OCI-LY7 (cell line): Measurements from ENCODE around the gene AEBP2. TPM values are rescaled to one million over a fixed set of nuclear protein-coding genes. Genes with fewer than 3 reads are reported as not detected.

ENCODE experiments used
- BruUV-seq: library from RNA; stranded (reverse); fragments of 400-500 nt; replicated peaks from 2 replicates; lab custom pipeline; 2021; lab: Mats Ljungman, UMichigan
- CTCF ChIA-PET: fragments of 300-600 bp; sonication (Branson Sonifier 250); formaldehyde crosslinking; loops from one replicate; lab custom pipeline; 2022; ENCODE audit warnings: antibody characterized with exemption; ENCODE audit not compliant: unreplicated experiment; lab: Charles Lee
- POLR2A ChIA-PET: fragments of 300-600 bp; sonication (Branson Sonifier 250); formaldehyde crosslinking; loops from one replicate; lab custom pipeline; 2022; ENCODE audit warnings: antibody characterized with exemption; lab: Charles Lee
- DNase-seq: peaks from one replicate; pipeline ENCODE4 v3.0.0-alpha.2; 2015; ENCODE audit warnings: low spot score
- H2AFZ ChIP-seq: fragments of 200-600 bp; sonication (generic), shearing (Covaris generic); 2 replicates; pipeline ENCODE4 v1.6.1; 2014; ENCODE audit warnings: mild to moderate bottlenecking, antibody characterized with exemption, low read length, moderate library complexity
- H3K27ac ChIP-seq: fragments of 200-600 bp; sonication (generic); 2 replicates; pipeline ENCODE4 v1.5.1; 2014; ENCODE audit warnings: mixed run types, low read depth, mild to moderate bottlenecking, moderate library complexity, low read length, inconsistent platforms; ENCODE audit not compliant: poor library complexity, severe bottlenecking
- H3K36me3 ChIP-seq: fragments of 200-600 bp; sonication (generic); 2 replicates; pipeline ENCODE4 v1.6.1; 2014; ENCODE audit warnings: mild to moderate bottlenecking, antibody characterized with exemption, low read length, moderate library complexity, mixed read lengths; ENCODE audit not compliant: insufficient read depth
- H3K4me1 ChIP-seq: fragments of 200-600 bp; sonication (generic); 2 replicates; pipeline ENCODE4 v1.5.1; 2014; ENCODE audit warnings: mild to moderate bottlenecking, low read length; ENCODE audit not compliant: insufficient read depth, poor library complexity, severe bottlenecking
- H3K4me2 ChIP-seq: fragments of 200-600 bp; sonication (generic); 2 replicates; pipeline ENCODE4 v1.6.1; 2014; ENCODE audit warnings: mild to moderate bottlenecking, low read length
- H3K4me3 ChIP-seq: fragments of 200-600 bp; sonication (generic); 2 replicates; pipeline ENCODE4 v1.5.1; 2014; ENCODE audit warnings: mild to moderate bottlenecking, low read depth, low read length; ENCODE audit not compliant: poor library complexity, severe bottlenecking
- H3K79me2 ChIP-seq: fragments of 200-600 bp; sonication (generic); 2 replicates; pipeline ENCODE4 v1.6.1; 2016; ENCODE audit warnings: low read depth, mild to moderate bottlenecking, low read length, moderate library complexity, mixed read lengths; ENCODE audit not compliant: insufficient read depth
- H3K9me2 ChIP-seq: fragments of 200-600 bp; sonication (generic); 2 replicates; pipeline ENCODE4 v1.6.1; 2016; ENCODE audit warnings: mild to moderate bottlenecking, low read length, mixed read lengths; ENCODE audit not compliant: insufficient read depth
- H3K9me3 ChIP-seq: fragments of 200-600 bp; sonication (generic); 2 replicates; pipeline ENCODE4 v1.6.1; 2014; ENCODE audit warnings: mild to moderate bottlenecking, mixed run types, low read length, mixed read lengths
- H4K20me1 ChIP-seq: fragments of 200-600 bp; sonication (generic); 2 replicates; pipeline ENCODE4 v1.6.1; 2014; ENCODE audit warnings: mild to moderate bottlenecking, antibody characterized with exemption, low read length, moderate library complexity, mixed read lengths; ENCODE audit not compliant: insufficient read depth
- EZH2phosphoT487 ChIP-seq: fragments of 200-600 bp; sonication (generic); IDR thresholded peaks from 2 replicates; pipeline ENCODE4 v1.6.1; 2018; ENCODE audit warnings: low read depth, borderline replicate concordance, mild to moderate bottlenecking, mixed run types, antibody characterized with exemption, low read length, moderate library complexity, mixed read lengths
- intact Hi-C: fragments of 100-400 bp; cut with micrococcal nuclease; formaldehyde crosslinking; loops from one replicate; pipeline ENCODE4 v1.10.0; 2022; ENCODE audit not compliant: unreplicated experiment
- total RNA-seq, 2 experiments: library from RNA; depleted of rRNA in 1 of 2; stranded (reverse); fragments of >200 nt in 1 of 2; shearing (Covaris generic) in 1 of 2; gene quantifications; 2 replicates each; pipeline ENCODE4 v1.2.3, GENCODE V29; 2014 to 2022
- TF ChIP-seq, protein P1 (sequence below): fragments of 200-600 bp; sonication (generic); conservative IDR thresholded peaks from 2 replicates; pipeline ENCODE4 v1.5.1; 2014; ENCODE audit warnings: mild to moderate bottlenecking, antibody characterized with exemption, low read length, moderate library complexity, mixed read lengths

Gene AEBP2
- total RNA-seq, 2 experiments from 2014 or later, result 21.5 to 59.7 TPM

DNA sequence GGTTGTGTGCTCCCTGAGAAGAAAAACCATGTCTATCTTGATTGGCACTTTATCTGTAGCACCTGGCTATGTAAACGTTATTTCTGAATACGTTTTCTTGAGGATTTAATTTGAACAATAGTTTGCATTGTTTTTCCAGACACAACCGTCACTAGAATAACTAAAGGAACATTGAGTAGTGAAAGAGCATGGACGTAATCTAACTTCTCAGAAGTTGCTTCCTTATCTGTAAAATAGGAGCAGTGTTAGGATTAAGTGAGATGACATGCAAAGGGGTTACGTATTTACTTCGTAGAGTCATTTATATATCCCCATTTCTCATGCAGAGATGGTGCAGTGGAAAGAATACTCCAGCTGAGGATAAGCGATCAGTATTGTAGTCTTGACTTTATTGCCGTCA lies 8.1 kb downstream of the AEBP2 start:
- Histone ChIP-seq H3K79me2 (peaks cover 100% of the 10 kb centered on the region), H4K20me1 (peaks cover 36% of the 10 kb centered on the region), H3K4me3 (no peak overlapping the region), H2AFZ (no peak overlapping the region), H3K36me3 (peaks cover 63% of the 10 kb centered on the region), H3K27ac (no peak overlapping the region), H3K4me1 (peaks cover 18% of the 10 kb centered on the region), H3K4me2 (no peak overlapping the region), H3K9me2 (no peaks in the 10 kb centered on the region), H3K9me3 (no peaks in the 10 kb centered on the region)
- ChIA-PET POLR2A (interaction anchor here (0.6 to 1.2 kb wide), 2 partner anchors 15 to 77 kb away, joined by 3 read pairs; no protein-coding TSS in a partner anchor), CTCF (no interaction called here)
- intact Hi-C loops, result no loop called here
- DNase-seq, result no peak
- BruUV-seq, result no TSS peak
- TF ChIP-seq, protein P1, sequence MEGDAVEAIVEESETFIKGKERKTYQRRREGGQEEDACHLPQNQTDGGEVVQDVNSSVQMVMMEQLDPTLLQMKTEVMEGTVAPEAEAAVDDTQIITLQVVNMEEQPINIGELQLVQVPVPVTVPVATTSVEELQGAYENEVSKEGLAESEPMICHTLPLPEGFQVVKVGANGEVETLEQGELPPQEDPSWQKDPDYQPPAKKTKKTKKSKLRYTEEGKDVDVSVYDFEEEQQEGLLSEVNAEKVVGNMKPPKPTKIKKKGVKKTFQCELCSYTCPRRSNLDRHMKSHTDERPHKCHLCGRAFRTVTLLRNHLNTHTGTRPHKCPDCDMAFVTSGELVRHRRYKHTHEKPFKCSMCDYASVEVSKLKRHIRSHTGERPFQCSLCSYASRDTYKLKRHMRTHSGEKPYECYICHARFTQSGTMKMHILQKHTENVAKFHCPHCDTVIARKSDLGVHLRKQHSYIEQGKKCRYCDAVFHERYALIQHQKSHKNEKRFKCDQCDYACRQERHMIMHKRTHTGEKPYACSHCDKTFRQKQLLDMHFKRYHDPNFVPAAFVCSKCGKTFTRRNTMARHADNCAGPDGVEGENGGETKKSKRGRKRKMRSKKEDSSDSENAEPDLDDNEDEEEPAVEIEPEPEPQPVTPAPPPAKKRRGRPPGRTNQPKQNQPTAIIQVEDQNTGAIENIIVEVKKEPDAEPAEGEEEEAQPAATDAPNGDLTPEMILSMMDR, result no peak
- no peak for TF ChIP-seq EZH2phosphoT487

DNA sequence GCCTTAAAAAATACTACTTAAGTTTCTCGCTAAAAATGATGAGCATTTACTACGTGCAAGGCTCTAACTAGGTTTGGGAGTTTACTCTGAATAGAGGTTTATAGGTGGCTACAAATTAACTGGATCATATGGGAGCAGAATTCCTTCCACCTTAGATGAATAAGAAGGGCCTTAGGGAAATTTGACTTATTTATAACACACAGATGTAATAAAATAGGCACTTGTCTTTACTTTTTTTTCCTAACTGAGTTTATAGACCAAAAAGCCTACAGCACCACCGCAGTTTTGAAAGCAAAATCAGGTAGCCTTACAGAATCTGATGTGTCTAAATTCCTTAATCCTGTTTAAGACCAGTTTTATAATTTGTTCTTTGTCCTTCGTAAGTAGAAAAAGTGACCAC lies 10.5 kb downstream of the AEBP2 start:
- H3K4me2 ChIP-seq, result no peak overlapping the region; the same call in 1 of the 2 replicates
- BruUV-seq, result no TSS peak
- H3K4me1 ChIP-seq, result peaks cover 10% of the 10 kb centered on the region
- H3K27ac ChIP-seq, result no peak overlapping the region
- H3K9me3 ChIP-seq, result no peaks in the 10 kb centered on the region
- ChIA-PET CTCF (no interaction called here), POLR2A (interaction anchor here (0.5 to 1.0 kb wide), 2 partner anchors 10 to 180 kb away, joined by 4 to 5 read pairs; no protein-coding TSS in a partner anchor)
- no peak for DNase-seq
- peaks cover 100% of the 10 kb centered on the region for H3K79me2 ChIP-seq
- intact Hi-C loops, result no loop called here
- no peaks in the 10 kb centered on the region for H3K9me2 ChIP-seq
- H2AFZ ChIP-seq, result no peak overlapping the region
- TF ChIP-seq EZH2phosphoT487, result no peak
- TF ChIP-seq, protein P1, result no peak
- peaks cover 55% of the 10 kb centered on the region for H3K36me3 ChIP-seq
- peaks cover 33% of the 10 kb centered on the region; the same call in 1 of the 2 replicates for H4K20me1 ChIP-seq
- no peak overlapping the region for H3K4me3 ChIP-seq

DNA sequence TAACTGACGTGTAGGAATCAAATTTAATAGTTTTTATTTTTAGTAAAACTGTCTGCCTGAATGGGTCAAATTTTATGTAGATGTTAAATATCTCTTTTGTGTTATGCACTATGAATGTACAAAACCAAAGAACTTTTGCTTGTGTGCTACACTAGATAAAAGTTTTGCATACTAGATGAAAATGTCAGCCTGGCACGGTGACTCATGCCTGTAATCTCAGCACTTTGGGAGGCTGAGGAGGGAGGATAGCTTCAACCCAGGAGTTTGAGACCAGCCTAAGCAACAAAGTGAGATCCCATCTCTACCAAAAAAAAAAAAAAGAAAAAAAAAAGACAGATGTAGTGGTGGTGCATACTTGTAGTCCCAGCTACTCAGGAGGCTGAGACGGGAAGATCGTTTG lies 11.1 kb downstream of the AEBP2 start:
- POLR2A ChIA-PET, result interaction anchor here (1.0 kb wide), 1 partner anchor 24 kb away, joined by 4 read pairs; no protein-coding TSS in a partner anchor
- Histone ChIP-seq H3K4me1 (peaks cover 10% of the 10 kb centered on the region), H3K4me3 (no peak overlapping the region), H2AFZ (no peak overlapping the region), H4K20me1 (peaks cover 33% of the 10 kb centered on the region; the same call in 1 of the 2 replicates), H3K9me2 (no peaks in the 10 kb centered on the region), H3K79me2 (peaks cover 100% of the 10 kb centered on the region), H3K9me3 (no peaks in the 10 kb centered on the region), H3K36me3 (peaks cover 52% of the 10 kb centered on the region), H3K27ac (no peak overlapping the region), H3K4me2 (no peak overlapping the region)
- no TSS peak for BruUV-seq
- intact Hi-C loops, result no loop called here
- DNase-seq, result no peak
- TF ChIP-seq, protein P1, result no peak
- TF ChIP-seq EZH2phosphoT487, result no peak
- CTCF ChIA-PET, result no interaction called here
